SJCRH30 (cell line): ENCODE results near the gene DYNLT4. TPM values are rescaled to one million over a fixed set of nuclear protein-coding genes. Genes with fewer than 3 reads are reported as not detected.
"Not testable (repeated sequence)": the region's sequence is repeated elsewhere in the genome, so short reads cannot be mapped to it uniquely, and the experiment has no call there.

ENCODE experiments used
- DNase-seq, 2 experiments: peaks; one replicate each; pipeline ENCODE4 v3.0.0-alpha.2; 2015 to 2020
- H3K27ac ChIP-seq: fragments of 250-450 bp; sonication (Bioruptor Pico); 2 replicates; pipeline ENCODE4 v1.5.1; 2020; ENCODE audit warnings: mild to moderate bottlenecking, moderate library complexity
- H3K27me3 ChIP-seq: fragments of 250-450 bp; sonication (Bioruptor Pico); 2 replicates; pipeline ENCODE4 v1.5.1; 2020; ENCODE audit warnings: mild to moderate bottlenecking, moderate library complexity
- H3K36me3 ChIP-seq: fragments of 250-450 bp; sonication (Bioruptor Pico); 2 replicates; pipeline ENCODE4 v1.5.1; 2020; ENCODE audit warnings: mild to moderate bottlenecking, moderate library complexity
- H3K4me1 ChIP-seq: fragments of 250-450 bp; sonication (Bioruptor Pico); 2 replicates; pipeline ENCODE4 v1.5.1; 2020; ENCODE audit warnings: mild to moderate bottlenecking, moderate library complexity
- H3K4me3 ChIP-seq: fragments of 250-450 bp; sonication (Bioruptor Pico); 2 replicates; pipeline ENCODE4 v1.5.1; 2020; ENCODE audit warnings: mild to moderate bottlenecking, moderate library complexity
- H3K9me3 ChIP-seq: fragments of 250-450 bp; sonication (Bioruptor Pico); replicated peaks from 2 replicates; pipeline ENCODE4 v1.5.1; 2020; ENCODE audit warnings: mild to moderate bottlenecking, moderate library complexity
- total RNA-seq: library from RNA; depleted of rRNA; stranded (reverse); fragments of >200 nt; shearing (Covaris generic); gene quantifications from 2 replicates; pipeline ENCODE4 v1.2.3, GENCODE V29; 2014; rRNA removed

The DYNLT4 gene, protein sequence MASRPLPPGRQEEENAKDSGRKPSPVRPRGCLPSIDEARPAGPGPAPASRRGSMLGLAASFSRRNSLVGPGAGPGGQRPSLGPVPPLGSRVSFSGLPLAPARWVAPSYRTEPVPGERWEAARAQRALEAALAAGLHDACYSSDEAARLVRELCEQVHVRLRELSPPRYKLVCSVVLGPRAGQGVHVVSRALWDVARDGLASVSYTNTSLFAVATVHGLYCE
- total RNA-seq: not detected in 2 replicates

DNA sequence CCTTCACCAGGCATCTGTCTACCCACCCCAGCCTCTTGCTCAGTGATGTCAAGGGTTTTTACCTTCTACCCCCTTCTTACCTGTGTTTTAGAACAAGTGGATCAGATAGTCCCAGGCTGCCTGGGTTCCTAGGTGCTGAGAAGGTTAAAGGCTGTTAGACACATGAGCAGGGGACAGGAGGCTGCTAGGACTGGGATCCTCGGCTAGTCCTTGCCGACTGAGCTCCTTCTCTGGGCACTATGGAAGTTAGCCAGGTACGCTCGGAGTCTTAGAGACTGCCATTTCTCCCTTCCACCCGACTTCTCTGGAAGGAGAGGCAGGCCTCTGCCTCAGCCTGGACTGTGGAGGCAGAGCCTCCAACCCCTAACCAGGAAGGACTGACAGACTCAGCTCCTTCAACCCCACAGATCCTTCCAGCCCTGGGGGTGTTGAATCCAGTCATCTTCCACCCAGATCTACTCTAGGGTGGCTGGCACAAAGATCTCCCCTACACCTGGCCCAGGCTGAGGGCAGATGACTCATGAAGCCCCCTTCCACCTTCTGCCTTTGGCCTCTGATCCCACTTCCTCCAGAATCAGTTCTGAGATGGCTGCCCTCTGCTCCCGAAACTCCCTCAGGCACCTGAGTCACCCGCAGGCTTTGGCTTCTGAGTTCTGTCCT lies at the start of gene DYNLT4:
TSS of gene DYNLT4 (minus strand) at position 648 of the 660 bp plus-strand sequence. CDS start 683 bp downstream, outside the sequence.
- Histone ChIP-seq H3K27me3 (no peaks in the 10 kb centered on the region), H3K9me3 (no peaks in the 10 kb centered on the region), H3K4me3 (peak within 1 kb of the TSS; percentile 28), H3K27ac (peak within 1 kb of the TSS; percentile 93), H3K4me1 (peaks cover 41% of the 10 kb centered on the region), H3K36me3 (peaks cover 11% of the 10 kb centered on the region; the same call in 1 of the 2 replicates)
- DNase-seq: no peak

DNA sequence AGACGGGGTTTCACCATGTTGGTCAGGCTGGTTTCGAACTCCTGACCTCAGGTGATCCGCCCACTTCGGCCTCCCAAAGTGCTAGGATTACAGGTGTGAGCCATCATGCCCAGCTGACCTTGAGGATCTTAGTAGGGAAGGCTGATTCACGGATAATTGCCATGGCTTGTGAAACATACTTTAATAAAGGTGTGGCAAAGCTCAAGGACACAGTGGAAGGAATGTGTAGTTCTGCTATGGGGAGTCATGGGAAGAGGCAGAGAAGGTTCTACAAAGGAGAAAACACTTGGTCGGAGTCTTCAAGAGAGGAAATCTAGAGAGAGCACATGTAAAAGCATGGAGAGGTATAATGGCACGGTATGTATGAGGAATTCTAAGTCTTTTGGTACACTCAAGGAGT lies 48.6 kb upstream of the DYNLT4 start:
- H3K4me3 ChIP-seq: no peak overlapping the region

DNA sequence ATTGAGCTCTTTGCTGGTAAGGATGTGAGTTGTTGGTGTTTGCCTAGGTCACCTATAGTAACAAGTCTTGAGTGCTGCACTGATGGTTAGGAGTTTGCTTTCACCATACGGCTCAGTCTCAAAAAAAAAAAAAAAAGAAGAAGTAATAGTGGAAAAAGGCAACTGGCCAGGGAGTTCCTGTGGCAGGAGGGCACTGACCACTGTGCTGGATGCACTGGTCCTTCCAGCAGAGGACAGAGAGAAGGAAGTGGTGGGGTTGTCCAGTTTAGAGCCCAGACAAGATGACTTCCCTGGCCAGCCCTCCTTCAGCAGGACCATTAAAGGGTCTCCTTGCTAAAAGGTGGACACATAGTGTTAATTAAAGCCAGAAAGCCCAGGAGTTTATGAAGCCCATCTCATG lies 47.8 kb upstream of the DYNLT4 start:
- H3K4me1 ChIP-seq: no peaks in the 10 kb centered on the region
- H3K4me3 ChIP-seq: no peak overlapping the region
- no peak for DNase-seq
- 0 out of 2 replicates have a peak, but pooled peaks cover 2% of the 10 kb centered on the region for H3K36me3 ChIP-seq
- H3K9me3 ChIP-seq: no peaks in the 10 kb centered on the region
- H3K27ac ChIP-seq: no peak overlapping the region
- H3K27me3 ChIP-seq: no peaks in the 10 kb centered on the region

More for the DNA sequence above, 48.6 kb upstream of the DYNLT4 start:
- H3K4me1 ChIP-seq: no peaks in the 10 kb centered on the region
- no peak overlapping the region for H3K27ac ChIP-seq
- no peak for DNase-seq
- no peaks in the 10 kb centered on the region for H3K27me3 ChIP-seq
- H3K36me3 ChIP-seq: 0 out of 2 replicates have a peak, but pooled peaks cover 2% of the 10 kb centered on the region
- H3K9me3 ChIP-seq: no peaks in the 10 kb centered on the region

DNA sequence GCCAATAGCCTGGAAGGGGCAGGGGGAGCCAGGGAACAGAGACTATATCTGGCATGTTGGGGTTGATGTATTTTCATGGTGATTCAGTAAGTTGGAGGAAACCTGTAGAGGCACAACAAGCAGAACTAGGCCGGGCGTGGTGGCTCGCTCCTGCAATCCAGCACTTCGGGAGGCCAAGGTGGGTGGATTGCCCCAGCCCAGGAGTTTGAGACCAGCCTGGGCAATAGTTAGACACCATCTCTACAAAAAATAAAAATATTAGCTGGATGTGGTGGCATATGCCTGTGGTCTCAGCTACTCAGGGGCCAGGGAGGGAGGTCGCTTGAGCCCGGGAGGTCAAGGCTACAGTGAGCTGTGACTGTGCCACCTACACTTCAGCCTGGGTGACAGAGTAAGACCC lies 46.0 kb upstream of the DYNLT4 start:
- Histone ChIP-seq H3K4me3 (no peak overlapping the region), H3K4me1 (peaks cover 4% of the 10 kb centered on the region; the same call in 1 of the 2 replicates), H3K27ac (no peak overlapping the region), H3K9me3 (no peaks in the 10 kb centered on the region), H3K27me3 (no peaks in the 10 kb centered on the region), H3K36me3 (0 out of 2 replicates have a peak, but pooled peaks cover 2% of the 10 kb centered on the region)
- no peak for DNase-seq

DNA sequence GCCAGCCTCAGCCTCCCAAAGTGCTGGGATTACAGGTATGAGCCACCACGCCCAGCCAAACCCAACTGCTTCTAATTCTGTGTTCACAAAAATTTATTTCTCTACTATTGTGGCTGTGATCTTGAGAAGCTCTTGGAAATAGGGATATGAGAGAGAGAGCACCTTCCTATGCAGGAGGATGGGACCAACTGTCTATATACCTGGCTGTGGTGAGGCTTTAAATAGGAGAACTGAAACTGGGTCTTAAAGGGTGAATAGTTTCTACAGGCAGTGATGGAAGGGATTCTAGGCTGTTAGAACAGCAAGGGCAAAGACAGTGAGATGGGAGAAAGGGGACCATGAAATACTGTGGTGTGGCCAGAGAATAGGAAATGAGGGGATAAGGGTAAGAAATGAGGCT lies 44.2 kb upstream of the DYNLT4 start:
- no peak for DNase-seq
- Histone ChIP-seq H3K27ac (no peak overlapping the region), H3K4me3 (no peak overlapping the region), H3K4me1 (peaks cover 4% of the 10 kb centered on the region; the same call in 1 of the 2 replicates), H3K9me3 (no peaks in the 10 kb centered on the region), H3K36me3 (no peaks in the 10 kb centered on the region), H3K27me3 (no peaks in the 10 kb centered on the region)

DNA sequence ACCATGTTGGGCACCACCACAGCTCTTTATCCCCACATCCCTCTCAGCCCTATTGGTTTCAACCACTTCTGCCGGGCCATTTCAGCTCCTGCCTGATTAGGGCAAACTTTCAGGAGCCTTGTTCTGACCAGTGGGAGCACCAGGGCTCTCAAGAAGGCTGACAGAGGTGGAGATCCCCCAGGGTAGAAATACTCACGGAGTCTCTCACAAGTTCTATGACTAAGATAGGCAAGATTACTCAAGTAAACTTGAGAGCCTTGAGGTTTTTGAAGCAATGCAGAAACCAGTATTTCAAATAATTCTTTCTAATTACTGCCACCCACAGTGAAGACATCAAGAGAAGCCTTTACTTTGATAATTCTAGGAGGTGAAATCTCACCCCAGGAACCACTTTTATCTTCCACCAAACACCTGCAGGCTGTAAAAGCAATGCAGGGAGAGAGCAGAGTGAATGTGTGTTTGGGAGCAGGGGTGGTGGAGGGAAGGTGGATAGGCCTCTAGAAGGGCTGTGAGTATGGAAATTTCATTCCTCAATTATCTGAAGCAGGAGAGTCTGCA lies 42.5 kb upstream of the DYNLT4 start:
- Histone ChIP-seq H3K27ac (no peak overlapping the region), H3K27me3 (no peaks in the 10 kb centered on the region), H3K4me3 (no peak overlapping the region), H3K36me3 (no peaks in the 10 kb centered on the region), H3K9me3 (no peaks in the 10 kb centered on the region), H3K4me1 (peaks cover 4% of the 10 kb centered on the region; the same call in 1 of the 2 replicates)
- no peak for DNase-seq

DNA sequence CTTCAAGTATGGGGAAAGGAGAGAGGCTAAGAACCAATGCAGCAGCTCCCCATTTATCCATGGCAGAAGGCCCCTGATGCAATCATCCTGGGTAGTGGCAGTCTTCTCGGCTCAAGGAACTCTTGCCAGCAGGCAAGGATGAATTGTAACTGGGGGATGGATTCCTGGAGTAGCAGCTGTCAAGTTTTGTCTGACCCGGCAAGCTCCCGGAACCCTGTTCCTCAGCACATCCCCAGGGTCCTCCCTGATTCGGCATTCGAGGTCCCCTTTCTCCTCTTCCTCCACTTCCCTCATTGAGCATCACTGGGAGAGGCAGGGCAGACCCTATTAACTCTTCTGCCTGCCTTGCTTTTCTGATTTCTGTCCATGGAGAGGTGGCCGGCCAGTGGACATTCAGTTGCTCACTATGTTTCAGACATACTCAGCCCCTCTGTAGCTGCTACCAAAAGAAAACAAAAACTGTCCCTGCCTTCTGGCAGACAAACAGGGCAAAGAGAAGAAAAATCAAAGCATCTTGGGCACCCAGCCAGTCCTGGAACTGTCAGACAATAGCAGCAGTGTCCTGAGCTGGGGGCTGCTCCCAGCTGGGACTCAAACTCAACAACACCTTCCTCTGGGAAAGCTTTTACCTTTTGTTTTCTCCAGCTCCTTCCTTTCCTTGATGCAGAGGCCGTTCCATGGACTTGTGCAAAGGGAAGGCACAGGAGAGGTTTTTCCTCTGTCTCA lies 41.5 kb upstream of the DYNLT4 start:
- no peaks in the 10 kb centered on the region for H3K36me3 ChIP-seq
- peak; percentile 40 to 73 for DNase-seq
- no peaks in the 10 kb centered on the region for H3K9me3 ChIP-seq
- peaks cover 4% of the 10 kb centered on the region; the same call in 1 of the 2 replicates for H3K4me1 ChIP-seq
- H3K27me3 ChIP-seq: no peaks in the 10 kb centered on the region
- H3K27ac ChIP-seq: no peak overlapping the region
- no peak overlapping the region for H3K4me3 ChIP-seq

DNA sequence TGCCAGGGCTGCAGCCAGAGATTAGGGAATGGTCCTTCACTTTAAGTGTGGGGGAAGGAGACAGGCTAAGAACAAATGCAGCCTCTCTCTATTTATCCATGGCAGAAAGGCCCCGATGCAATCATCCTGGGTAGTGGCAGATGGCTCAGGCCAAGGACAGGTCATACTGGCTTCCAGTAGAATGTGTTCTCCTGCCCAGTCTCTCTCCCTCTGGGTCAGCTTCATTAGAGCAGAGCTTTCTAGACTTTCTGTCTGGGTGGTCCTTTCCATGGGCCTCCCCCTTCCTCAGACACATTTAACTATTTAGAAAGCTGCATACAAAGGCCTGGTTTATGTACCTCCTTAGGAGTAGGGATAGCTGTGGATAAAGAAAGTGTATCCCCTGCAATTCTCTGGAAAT lies 40.7 kb upstream of the DYNLT4 start:
- Histone ChIP-seq H3K27ac (no peak overlapping the region), H3K9me3 (no peaks in the 10 kb centered on the region), H3K4me3 (no peak overlapping the region), H3K36me3 (no peaks in the 10 kb centered on the region), H3K4me1 (peaks cover 4% of the 10 kb centered on the region; the same call in 1 of the 2 replicates), H3K27me3 (no peaks in the 10 kb centered on the region)
- peak in 1 of 2 experiments; percentile 27 for DNase-seq

DNA sequence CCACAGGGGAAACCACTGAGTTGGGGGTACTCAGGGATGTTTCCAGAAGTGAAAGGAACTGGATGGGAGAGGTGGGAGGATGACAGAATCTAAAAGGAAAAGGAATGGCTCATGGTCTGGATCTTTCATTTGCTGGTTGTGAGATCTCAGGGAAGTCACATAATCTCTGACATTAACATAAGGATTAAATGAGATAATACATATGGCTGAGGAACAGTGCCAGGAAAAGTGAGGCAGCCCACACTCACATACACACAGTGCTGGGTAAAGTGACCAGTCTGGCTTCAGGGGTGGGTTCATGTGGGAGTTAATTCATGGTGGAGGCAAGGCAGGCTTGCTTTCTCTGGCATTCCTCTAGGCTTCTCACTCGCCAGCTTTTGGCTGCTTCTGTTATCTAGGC lies 39.8 kb upstream of the DYNLT4 start:
- Histone ChIP-seq H3K27ac (no peak overlapping the region), H3K36me3 (no peaks in the 10 kb centered on the region), H3K27me3 (no peaks in the 10 kb centered on the region), H3K9me3 (no peaks in the 10 kb centered on the region), H3K4me1 (peaks cover 4% of the 10 kb centered on the region; the same call in 1 of the 2 replicates), H3K4me3 (no peak overlapping the region)
- DNase-seq: no peak

DNA sequence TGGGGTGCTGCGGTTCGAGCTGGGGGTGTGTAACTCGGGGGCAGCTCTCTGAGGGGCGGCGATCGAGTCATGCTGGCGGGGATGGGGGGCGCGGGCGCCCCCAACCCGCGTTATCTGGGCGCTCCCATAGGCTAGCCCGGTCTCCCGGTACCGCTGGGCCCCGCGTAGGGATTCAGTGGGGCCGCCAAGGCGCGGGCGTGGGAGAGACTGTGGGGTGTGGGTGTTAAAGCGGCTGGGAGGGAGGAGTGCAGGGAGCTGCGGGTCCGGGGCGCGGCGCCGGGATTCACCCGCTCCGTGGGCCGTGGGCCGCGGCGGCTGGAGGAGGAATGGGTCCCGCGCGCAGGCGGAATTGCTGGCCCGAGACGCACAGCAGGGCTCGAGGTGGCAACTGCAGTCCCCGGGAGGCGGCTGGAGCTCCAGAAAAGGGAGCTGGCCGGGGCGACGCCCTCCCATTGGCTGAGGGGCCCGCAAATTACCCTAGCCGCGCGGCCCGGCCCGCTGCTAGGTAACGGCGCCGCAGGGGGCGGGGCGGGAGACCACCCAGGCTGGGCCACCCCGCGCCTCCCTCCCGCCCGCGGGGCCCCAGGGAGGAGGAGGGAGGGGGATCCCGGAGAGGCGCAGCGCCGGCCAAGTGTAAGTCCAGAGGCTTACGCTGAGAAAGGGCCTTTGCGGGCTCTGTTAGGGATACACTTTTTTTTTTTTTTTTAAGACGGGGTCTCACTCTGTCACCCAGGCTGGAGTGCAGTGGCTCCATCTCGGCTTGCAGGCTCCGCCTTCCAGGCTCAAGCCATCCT lies 35.9 kb upstream of the DYNLT4 start, which contains the start of gene PTCH2:
TSS of gene PTCH2 (minus strand) at position 392 of the 794 bp plus-strand sequence. CDS start at position 71, 321 bp downstream.
- H3K27me3 ChIP-seq: no peaks in the 10 kb centered on the region

DNA sequence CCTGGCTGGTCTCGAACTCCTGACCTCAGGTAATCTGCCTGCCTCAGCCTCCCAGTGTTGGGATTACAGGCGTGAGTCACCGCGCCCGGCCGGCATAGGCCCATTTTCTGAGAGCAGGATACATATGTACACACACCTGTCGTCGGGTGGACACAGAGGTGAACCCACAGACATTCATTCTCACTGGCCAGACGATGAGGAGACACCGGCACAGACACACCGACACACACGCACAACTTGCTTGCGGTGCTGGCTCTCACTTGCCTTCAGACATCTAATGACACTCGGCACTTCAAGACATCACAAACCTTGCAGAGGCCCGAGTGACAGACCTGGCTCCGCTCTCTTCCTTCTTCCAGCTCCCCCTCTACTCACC lies 35.3 kb upstream of the DYNLT4 start:
- peaks cover 9% of the 10 kb centered on the region for H3K4me1 ChIP-seq
- no peaks in the 10 kb centered on the region for H3K36me3 ChIP-seq
- H3K27me3 ChIP-seq: no peaks in the 10 kb centered on the region
- peak; percentile 55 to 57 for DNase-seq
- no peak overlapping the region; the same call in 1 of the 2 replicates for H3K27ac ChIP-seq
- H3K9me3 ChIP-seq: no peaks in the 10 kb centered on the region
- peak overlapping the region; percentile 62 for H3K4me3 ChIP-seq

More for the DNA sequence above, 35.9 kb upstream of the DYNLT4 start, which contains the start of gene PTCH2:
- H3K36me3 ChIP-seq: no peaks in the 10 kb centered on the region
- no peaks in the 10 kb centered on the region for H3K9me3 ChIP-seq
- peaks cover 9% of the 10 kb centered on the region for H3K4me1 ChIP-seq
- H3K4me3 ChIP-seq: peak within 1 kb of the TSS; percentile 62
- peak; percentile 95 to 98 for DNase-seq
- no peak within 1 kb of the TSS; the same call in 1 of the 2 replicates for H3K27ac ChIP-seq

DNA sequence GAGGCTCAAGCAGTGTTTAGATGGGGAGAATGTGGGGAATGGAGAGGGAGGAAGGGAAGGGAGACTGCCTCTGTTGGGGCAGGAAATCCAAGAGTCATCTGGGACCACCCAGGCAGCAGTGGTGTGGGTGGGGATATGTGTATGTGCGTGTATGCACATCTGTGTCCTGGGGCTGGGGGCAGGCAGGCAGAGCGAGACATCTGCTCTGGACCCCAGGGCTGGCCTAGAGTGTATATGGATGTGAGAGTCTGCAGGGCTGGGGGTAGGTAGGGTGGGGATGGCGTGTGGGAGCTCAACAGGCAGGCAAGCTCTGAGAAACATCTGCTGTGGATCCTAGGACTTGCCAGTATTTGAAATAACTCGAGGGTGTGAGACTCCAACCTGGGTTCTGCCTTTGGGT lies 32.4 kb upstream of the DYNLT4 start:
- H3K4me3 ChIP-seq: no peak overlapping the region
- DNase-seq: peak; percentile 89 to 90
- H3K4me1 ChIP-seq: peaks cover 9% of the 10 kb centered on the region
- H3K36me3 ChIP-seq: no peaks in the 10 kb centered on the region
- no peaks in the 10 kb centered on the region for H3K9me3 ChIP-seq
- no peaks in the 10 kb centered on the region for H3K27me3 ChIP-seq
- H3K27ac ChIP-seq: peak overlapping the region; percentile 21; the same call in 1 of the 2 replicates

DNA sequence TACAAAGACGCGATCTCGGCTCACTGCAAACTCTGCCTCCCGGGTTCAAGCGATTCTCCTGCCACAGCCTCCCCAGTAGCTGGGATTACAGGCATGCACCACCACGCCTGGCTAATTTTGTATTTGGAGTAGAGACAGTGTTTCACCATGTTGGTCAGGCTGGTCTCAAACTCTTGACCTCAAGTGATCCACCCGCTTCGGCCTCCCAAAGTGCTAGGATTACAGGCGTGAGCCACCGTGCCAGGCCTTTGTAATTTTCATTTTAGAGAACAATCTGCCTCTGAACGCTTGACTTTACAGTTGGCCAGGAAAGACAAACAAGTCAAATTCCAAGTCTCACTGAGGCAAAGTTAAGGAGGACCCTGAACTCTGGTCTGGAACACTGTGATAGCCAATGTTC lies 31.1 kb upstream of the DYNLT4 start:
- not testable (repeated sequence) for H3K9me3 ChIP-seq, H3K4me3 ChIP-seq, H3K27ac ChIP-seq, H3K36me3 ChIP-seq, H3K27me3 ChIP-seq, DNase-seq, H3K4me1 ChIP-seq
